ENCODE data around the gene STK32A. TPM values are rescaled to one million over a fixed set of nuclear protein-coding genes. Genes with fewer than 3 reads are reported as not detected.

Gene STK32A
- total and polyA plus RNA-seq, 9 of the 15 experiments (the other 6 are each of a cell fraction or from before 2014, with no cell fraction given), result not detected

DNA sequence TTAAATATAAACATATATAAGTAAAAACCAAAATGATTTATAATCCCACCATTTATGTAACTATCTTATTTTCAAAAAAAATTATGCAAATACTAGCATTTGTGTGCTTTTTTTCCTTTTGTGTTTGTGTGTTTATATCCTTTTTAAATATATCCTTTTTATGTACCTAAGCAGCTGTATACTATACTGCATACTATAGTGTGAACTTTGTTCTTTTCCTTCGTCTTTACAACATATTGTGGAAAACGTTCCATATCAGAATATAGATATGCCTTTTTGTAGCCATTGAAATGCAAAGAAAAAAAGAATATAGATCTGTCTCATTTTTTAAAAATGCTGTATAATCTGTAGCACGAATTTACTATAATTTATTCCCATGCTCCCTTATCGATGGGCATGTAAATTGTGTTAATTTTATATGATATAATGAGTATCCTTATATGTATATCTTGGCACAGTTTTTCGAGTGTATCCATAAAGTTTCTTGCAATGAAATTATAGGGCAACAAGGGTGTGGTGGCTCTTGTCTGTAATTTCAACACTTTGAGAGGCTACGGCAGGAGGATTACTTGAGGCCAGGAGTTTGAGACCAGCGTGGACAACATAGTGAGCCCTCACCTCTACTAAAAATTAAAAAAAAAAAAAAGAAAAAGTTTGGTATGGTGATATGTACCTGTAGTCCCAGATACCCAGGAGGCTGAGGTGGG, 83.3 kb downstream of the STK32A start:
- Histone ChIP-seq H2AFZ (ENCODE audit: low read depth, low read length) (no peak overlapping the region), H3K9ac (ENCODE audit: insufficient read depth in 1 of 2, low read depth in 2 of 2, low read length in 2 of 2) (no peak overlapping the region), H3K4me2 (ENCODE audit: insufficient read depth, low read length) (no peak overlapping the region), H3K27me3 (ENCODE audit: control insufficient read depth in 2 of 2, insufficient read depth in 2 of 2, low read length in 2 of 2) (no peaks in the 10 kb centered on the region), H4K20me1 (replicated peaks; ENCODE audit: control insufficient read depth, insufficient read depth, low read length) (no peaks in the 10 kb centered on the region), H3K27ac (ENCODE audit: extremely low read depth, low read depth, low read length) (no peak overlapping the region), H3K4me1 (replicated peaks in 1 of 2; ENCODE audit: control insufficient read depth in 2 of 2, insufficient read depth in 2 of 2, low read length in 2 of 2) (no peaks in the 10 kb centered on the region), H3K9me3 (replicated peaks; ENCODE audit: control insufficient read depth, insufficient read depth, low read depth, low read length) (no peaks in the 10 kb centered on the region), H3K4me3 (no peak overlapping the region), H3K79me2 (ENCODE audit: control insufficient read depth, insufficient read depth, low read length) (no peaks in the 10 kb centered on the region), H3K9me1 (ENCODE audit: control insufficient read depth, insufficient read depth, low read length) (no peaks in the 10 kb centered on the region), H3K36me3 (ENCODE audit: control insufficient read depth, insufficient read depth, low read length) (no peaks in the 10 kb centered on the region)
- ATAC-seq, result no peak
- FAIRE-seq, result no peak
- no peak for DNase-seq (ENCODE audit: extremely low read depth in 1 of 4, low spot score in 3 of 4)
- no TSS peak for BruUV-seq (replicated peaks)
- ChIA-PET CTCF (ENCODE audit: low intra/inter-chr PET ratio) (no interaction called here), POLR2A (no interaction called here)
- no peak for TF ChIP-seq ZNF232 (CRISPR knock-in tag; IDR thresholded peaks at IDR 0.05)
- no peak for TF ChIP-seq ZNF699 (CRISPR knock-in tag; IDR thresholded peaks at IDR 0.05; ENCODE audit: insufficient replicate concordance)
- no peak for TF ChIP-seq SIRT6 (IDR thresholded peaks at IDR 0.05; ENCODE audit: low read depth, low read length)
- TF ChIP-seq THAP7 (CRISPR knock-in tag; IDR thresholded peaks at IDR 0.05), result no peak
- TF ChIP-seq ZNF696 (CRISPR knock-in tag; conservative IDR thresholded peaks at IDR 0.05), result no peak
- TF ChIP-seq PTRF (tag; IDR thresholded peaks at IDR 0.05), result no peak
- no peak for TF ChIP-seq NR4A1 (CRISPR knock-in tag; IDR thresholded peaks at IDR 0.05)
- no peak for TF ChIP-seq NR4A1 (tag; IDR thresholded peaks at IDR 0.05)
- TF ChIP-seq, protein P1, sequence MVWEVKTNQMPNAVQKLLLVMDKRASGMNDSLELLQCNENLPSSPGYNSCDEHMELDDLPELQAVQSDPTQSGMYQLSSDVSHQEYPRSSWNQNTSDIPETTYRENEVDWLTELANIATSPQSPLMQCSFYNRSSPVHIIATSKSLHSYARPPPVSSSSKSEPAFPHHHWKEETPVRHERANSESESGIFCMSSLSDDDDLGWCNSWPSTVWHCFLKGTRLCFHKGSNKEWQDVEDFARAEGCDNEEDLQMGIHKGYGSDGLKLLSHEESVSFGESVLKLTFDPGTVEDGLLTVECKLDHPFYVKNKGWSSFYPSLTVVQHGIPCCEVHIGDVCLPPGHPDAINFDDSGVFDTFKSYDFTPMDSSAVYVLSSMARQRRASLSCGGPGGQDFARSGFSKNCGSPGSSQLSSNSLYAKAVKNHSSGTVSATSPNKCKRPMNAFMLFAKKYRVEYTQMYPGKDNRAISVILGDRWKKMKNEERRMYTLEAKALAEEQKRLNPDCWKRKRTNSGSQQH (CRISPR knock-in tag; IDR thresholded peaks at IDR 0.05), result no peak
- no peak for TF ChIP-seq E2F5 (CRISPR knock-in tag; IDR thresholded peaks at IDR 0.05)
- TF ChIP-seq GABPB1 (CRISPR knock-in tag; IDR thresholded peaks at IDR 0.05), result no peak
- TF ChIP-seq EWSR1 (IDR thresholded peaks at IDR 0.05; ENCODE audit: borderline replicate concordance, low read depth, partially characterized antibody), result no peak
- no peak for TF ChIP-seq ZBTB1 (CRISPR knock-in tag; IDR thresholded peaks at IDR 0.05; ENCODE audit: borderline replicate concordance, low read depth)
- TF ChIP-seq PHF21A (IDR thresholded peaks at IDR 0.05; ENCODE audit: borderline replicate concordance, low read depth), result no peak
- no peak for TF ChIP-seq U2AF1 (optimal IDR thresholded peaks at IDR 0.05; ENCODE audit: low read depth, low read length)
- no peak for TF ChIP-seq GATAD2A (IDR thresholded peaks at IDR 0.05)
- no peak for TF ChIP-seq PTBP1 (IDR thresholded peaks at IDR 0.05; ENCODE audit: low read depth, low read length)
- TF ChIP-seq, protein P2, sequence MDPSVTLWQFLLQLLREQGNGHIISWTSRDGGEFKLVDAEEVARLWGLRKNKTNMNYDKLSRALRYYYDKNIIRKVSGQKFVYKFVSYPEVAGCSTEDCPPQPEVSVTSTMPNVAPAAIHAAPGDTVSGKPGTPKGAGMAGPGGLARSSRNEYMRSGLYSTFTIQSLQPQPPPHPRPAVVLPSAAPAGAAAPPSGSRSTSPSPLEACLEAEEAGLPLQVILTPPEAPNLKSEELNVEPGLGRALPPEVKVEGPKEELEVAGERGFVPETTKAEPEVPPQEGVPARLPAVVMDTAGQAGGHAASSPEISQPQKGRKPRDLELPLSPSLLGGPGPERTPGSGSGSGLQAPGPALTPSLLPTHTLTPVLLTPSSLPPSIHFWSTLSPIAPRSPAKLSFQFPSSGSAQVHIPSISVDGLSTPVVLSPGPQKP (CRISPR knock-in tag; IDR thresholded peaks at IDR 0.05), result no peak
- no peak for TF ChIP-seq BRD9 (IDR thresholded peaks at IDR 0.05; ENCODE audit: low read depth, partially characterized antibody)
- in situ Hi-C loops (cut with MboI), result no loop called here
- WGBS (ENCODE audit: insufficient coverage, low coverage, missing lambda C conversion rate), result under 1% methylated on average over 7 of the region's 7 CpGs
- intact Hi-C loops (cut with micrococcal nuclease), result no loop called here
